Brain microvascular endothelial cell (primary cell): ENCODE data around the gene COQ8A.
A peak's percentile ranks its signal among the peaks of the same experiment; 100 is the strongest.

Source experiments
- DNase-seq: peaks from one replicate; pipeline ENCODE4 v3.0.0-alpha.2; 2020
- H3K27ac ChIP-seq: fragments of 250-450 bp; sonication (Bioruptor Pico); 2 replicates; pipeline ENCODE4 v1.5.1; 2020; ENCODE audit warnings: mild to moderate bottlenecking, moderate library complexity
- H3K27me3 ChIP-seq: fragments of 250-450 bp; sonication (Bioruptor Pico); replicated peaks from 2 replicates; pipeline ENCODE4 v1.5.1; 2020; ENCODE audit warnings: mild to moderate bottlenecking
- H3K36me3 ChIP-seq: fragments of 250-450 bp; sonication (Bioruptor Pico); replicated peaks from 2 replicates; pipeline ENCODE4 v1.5.1; 2020; ENCODE audit warnings: mild to moderate bottlenecking
- H3K4me3 ChIP-seq: 2 replicates; pipeline ENCODE4 v1.5.1; 2011; ENCODE audit warnings: low read depth, mild to moderate bottlenecking, control low read depth, low read length, moderate library complexity
- in situ Hi-C: cut with HindIII; loops from 2 replicates; pipeline ENCODE4 v1.10.0; 2017; ENCODE audit warnings: low sequenced_read_pairs, low pct_ligation_motif_present
- TF ChIP-seq, protein P1 (sequence below): IDR thresholded peaks from 2 replicates; pipeline ENCODE4 v1.5.1; 2011; ENCODE audit warnings: low read depth, mild to moderate bottlenecking, moderate library complexity, low read length, control low read depth, inconsistent platforms; ENCODE audit errors: missing control alignments

The COQ8A gene

GRCh38 chr1:226934483-226935237 is 5.4 kb upstream of the COQ8A start:
- DNase-seq: no peak
- Histone ChIP-seq H3K36me3 (no peaks in the 10 kb centered on the region), H3K27ac (no peak overlapping the region), H3K4me3 (no peak overlapping the region), H3K27me3 (no peaks in the 10 kb centered on the region)
- TF ChIP-seq, protein P1, sequence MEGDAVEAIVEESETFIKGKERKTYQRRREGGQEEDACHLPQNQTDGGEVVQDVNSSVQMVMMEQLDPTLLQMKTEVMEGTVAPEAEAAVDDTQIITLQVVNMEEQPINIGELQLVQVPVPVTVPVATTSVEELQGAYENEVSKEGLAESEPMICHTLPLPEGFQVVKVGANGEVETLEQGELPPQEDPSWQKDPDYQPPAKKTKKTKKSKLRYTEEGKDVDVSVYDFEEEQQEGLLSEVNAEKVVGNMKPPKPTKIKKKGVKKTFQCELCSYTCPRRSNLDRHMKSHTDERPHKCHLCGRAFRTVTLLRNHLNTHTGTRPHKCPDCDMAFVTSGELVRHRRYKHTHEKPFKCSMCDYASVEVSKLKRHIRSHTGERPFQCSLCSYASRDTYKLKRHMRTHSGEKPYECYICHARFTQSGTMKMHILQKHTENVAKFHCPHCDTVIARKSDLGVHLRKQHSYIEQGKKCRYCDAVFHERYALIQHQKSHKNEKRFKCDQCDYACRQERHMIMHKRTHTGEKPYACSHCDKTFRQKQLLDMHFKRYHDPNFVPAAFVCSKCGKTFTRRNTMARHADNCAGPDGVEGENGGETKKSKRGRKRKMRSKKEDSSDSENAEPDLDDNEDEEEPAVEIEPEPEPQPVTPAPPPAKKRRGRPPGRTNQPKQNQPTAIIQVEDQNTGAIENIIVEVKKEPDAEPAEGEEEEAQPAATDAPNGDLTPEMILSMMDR: no peak
- in situ Hi-C loops: no loop called here

- DNase-seq: no peak
- peak overlapping the region; percentile 83 for H3K27ac ChIP-seq
Observed at GRCh38 chr1:226937940-226938725, 2.0 kb upstream of the COQ8A start.

DNA sequence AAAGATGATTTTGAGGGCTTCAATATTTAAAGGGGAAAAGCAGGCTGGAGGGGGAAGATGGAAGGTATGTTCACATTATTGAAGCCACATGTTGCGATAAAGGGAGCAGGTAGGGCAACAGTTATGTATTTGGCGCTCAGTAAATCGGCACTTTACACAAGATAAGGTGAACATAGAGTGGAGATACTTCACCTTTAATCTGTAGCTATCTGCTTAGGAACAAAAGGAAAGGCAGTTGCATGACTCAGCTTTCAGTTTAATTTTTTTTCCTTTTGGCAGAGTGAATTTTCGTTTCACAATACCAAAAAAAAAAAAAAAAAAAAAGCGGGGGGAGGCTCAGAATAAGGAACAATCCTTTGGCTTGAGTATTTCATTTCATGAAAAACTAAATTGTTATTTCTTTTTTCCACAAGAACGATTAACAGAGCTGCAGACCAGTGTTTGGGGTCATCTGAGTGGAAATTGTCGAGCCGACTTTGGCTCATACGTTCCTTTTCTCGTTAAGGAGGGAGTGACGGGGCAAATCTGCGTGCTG is 1.1 kb upstream of the COQ8A start:
- H3K27me3 ChIP-seq: no peaks in the 10 kb centered on the region
- H3K36me3 ChIP-seq: no peaks in the 10 kb centered on the region
- in situ Hi-C loops: no loop called here
- H3K27ac ChIP-seq: peak overlapping the region; percentile 83
- TF ChIP-seq, protein P1: no peak
- peak; percentile 16 for DNase-seq
- H3K4me3 ChIP-seq: peak overlapping the region; percentile 72

More at GRCh38 chr1:226937940-226938725, 2.0 kb upstream of the COQ8A start:
- H3K36me3 ChIP-seq: no peaks in the 10 kb centered on the region
- TF ChIP-seq, protein P1: no peak
- no peak overlapping the region for H3K4me3 ChIP-seq
- no peaks in the 10 kb centered on the region for H3K27me3 ChIP-seq
- in situ Hi-C loops: no loop called here

- Histone ChIP-seq H3K27ac (peak overlapping the region; percentile 83), H3K4me3 (peak overlapping the region; percentile 72), H3K36me3 (no peaks in the 10 kb centered on the region), H3K27me3 (no peaks in the 10 kb centered on the region)
- no peak for DNase-seq
- in situ Hi-C loops: no loop called here
- TF ChIP-seq, protein P1: no peak
Observed at GRCh38 chr1:226939438-226940028, 561 bp upstream of the COQ8A start.

DNA sequence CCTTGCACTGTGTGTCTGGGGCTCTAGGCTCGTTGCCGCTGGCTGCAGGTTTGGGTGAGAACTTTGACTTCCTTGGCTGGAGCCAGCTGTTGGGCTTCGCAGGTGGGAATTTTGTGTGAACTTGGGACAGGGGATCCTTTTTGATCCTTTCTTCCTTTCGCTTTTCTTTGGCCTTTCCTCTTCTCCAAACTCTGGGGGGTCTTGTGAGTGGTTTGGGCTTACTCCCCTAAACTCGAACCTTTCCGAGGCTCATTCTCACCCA is 643 bp downstream of the COQ8A start:
- H3K27ac ChIP-seq: no peak overlapping the region

More for the DNA sequence above, 643 bp downstream of the COQ8A start:
- TF ChIP-seq, protein P1: no peak
- H3K4me3 ChIP-seq: peak overlapping the region; percentile 72
- H3K27me3 ChIP-seq: no peaks in the 10 kb centered on the region
- no peaks in the 10 kb centered on the region for H3K36me3 ChIP-seq
- DNase-seq: no peak
- in situ Hi-C loops: no loop called here
